ENCODE results near the gene CFAP54.

The CFAP54 gene

DNA sequence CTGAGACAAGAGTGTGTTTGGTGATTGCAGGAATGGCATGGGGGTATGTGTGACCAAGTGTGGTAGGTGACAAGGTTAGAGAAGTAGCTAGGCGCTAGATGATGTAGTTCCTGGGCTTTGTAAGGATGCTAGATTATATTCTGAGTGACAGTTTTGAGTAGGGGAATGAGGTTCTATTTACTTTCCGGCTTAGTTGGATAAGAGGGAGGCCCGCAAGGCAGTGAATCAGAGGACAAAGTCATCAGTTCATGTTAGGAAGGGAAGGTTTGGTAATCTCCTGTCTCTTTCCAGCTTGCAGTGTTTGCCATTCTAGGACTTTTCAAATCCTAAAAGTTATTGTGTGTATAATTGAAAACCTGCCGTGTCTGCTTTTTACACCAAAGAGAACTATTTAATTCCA, 45.0 kb downstream of the CFAP54 start:
- Histone ChIP-seq H3K4me2 (ENCODE audit: low read length) (no peak overlapping the region), H3K9me3 (ENCODE audit: control insufficient read depth, insufficient read depth, low read length) (no peaks in the 10 kb centered on the region), H3K4me3 (ENCODE audit: low read length) (no peak overlapping the region), H3F3A (ENCODE audit: control insufficient read depth, insufficient read depth) (no peaks in the 10 kb centered on the region), H3K27ac (ENCODE audit: low read depth, low read length) (no peak overlapping the region), H3K79me2 (ENCODE audit: control insufficient read depth, low read length) (no peaks in the 10 kb centered on the region), H3K9me2 (replicated peaks; ENCODE audit: control insufficient read depth, low read length) (no peaks in the 10 kb centered on the region), H4K20me1 (ENCODE audit: control insufficient read depth, insufficient read depth, low read depth, low read length) (no peaks in the 10 kb centered on the region), H3K36me3 (ENCODE audit: control insufficient read depth, low read length) (no peaks in the 10 kb centered on the region), H3K27me3 (ENCODE audit: control insufficient read depth, low read length) (0 out of 2 replicates have a peak, but pooled peaks cover 4% of the 10 kb centered on the region), H3K4me1 (ENCODE audit: control insufficient read depth, low read length) (no peaks in the 10 kb centered on the region)
- TF ChIP-seq, protein P1, sequence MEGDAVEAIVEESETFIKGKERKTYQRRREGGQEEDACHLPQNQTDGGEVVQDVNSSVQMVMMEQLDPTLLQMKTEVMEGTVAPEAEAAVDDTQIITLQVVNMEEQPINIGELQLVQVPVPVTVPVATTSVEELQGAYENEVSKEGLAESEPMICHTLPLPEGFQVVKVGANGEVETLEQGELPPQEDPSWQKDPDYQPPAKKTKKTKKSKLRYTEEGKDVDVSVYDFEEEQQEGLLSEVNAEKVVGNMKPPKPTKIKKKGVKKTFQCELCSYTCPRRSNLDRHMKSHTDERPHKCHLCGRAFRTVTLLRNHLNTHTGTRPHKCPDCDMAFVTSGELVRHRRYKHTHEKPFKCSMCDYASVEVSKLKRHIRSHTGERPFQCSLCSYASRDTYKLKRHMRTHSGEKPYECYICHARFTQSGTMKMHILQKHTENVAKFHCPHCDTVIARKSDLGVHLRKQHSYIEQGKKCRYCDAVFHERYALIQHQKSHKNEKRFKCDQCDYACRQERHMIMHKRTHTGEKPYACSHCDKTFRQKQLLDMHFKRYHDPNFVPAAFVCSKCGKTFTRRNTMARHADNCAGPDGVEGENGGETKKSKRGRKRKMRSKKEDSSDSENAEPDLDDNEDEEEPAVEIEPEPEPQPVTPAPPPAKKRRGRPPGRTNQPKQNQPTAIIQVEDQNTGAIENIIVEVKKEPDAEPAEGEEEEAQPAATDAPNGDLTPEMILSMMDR (IDR thresholded peaks at IDR 0.05; ENCODE audit: low read depth, low read length, poor library complexity, severe bottlenecking), result no peak
- TF ChIP-seq EZH2phosphoT487 (IDR thresholded peaks at IDR 0.05; ENCODE audit: borderline replicate concordance, low read length), result no peak

DNA sequence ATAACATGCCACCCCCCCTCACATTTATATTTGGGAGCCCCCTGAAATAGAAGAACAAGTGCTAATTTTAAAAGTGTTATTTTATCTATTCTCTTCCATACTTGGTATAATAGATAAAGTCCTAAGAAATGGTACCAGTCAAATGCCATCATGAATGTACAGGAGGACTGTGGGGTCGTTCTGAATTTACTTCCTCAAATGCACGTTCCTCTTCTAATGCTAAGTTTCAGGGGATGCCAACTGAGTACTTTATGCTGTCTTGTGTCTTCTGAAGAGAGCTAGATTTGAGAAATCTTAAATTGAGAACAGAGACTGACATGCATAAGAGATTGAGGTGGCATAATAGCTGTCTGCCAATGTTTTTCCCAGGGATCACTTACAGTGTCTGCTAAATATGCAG, 59.0 kb downstream of the CFAP54 start:
- no peaks in the 10 kb centered on the region for H3K27me3 ChIP-seq (ENCODE audit: control insufficient read depth, low read length)
- TF ChIP-seq, protein P1 (IDR thresholded peaks at IDR 0.05; ENCODE audit: low read depth, low read length, poor library complexity, severe bottlenecking), result no peak
- no peak for TF ChIP-seq EZH2phosphoT487 (IDR thresholded peaks at IDR 0.05; ENCODE audit: borderline replicate concordance, low read length)
- no peaks in the 10 kb centered on the region for H3K9me3 ChIP-seq (ENCODE audit: control insufficient read depth, insufficient read depth, low read length)
- H3K4me2 ChIP-seq (ENCODE audit: low read length), result no peak overlapping the region
- no peaks in the 10 kb centered on the region for H4K20me1 ChIP-seq (ENCODE audit: control insufficient read depth, insufficient read depth, low read depth, low read length)
- no peak overlapping the region for H3K27ac ChIP-seq (ENCODE audit: low read depth, low read length)
- H3K9me2 ChIP-seq (replicated peaks; ENCODE audit: control insufficient read depth, low read length), result no peaks in the 10 kb centered on the region
- H3K4me1 ChIP-seq (ENCODE audit: control insufficient read depth, low read length), result no peaks in the 10 kb centered on the region
- no peaks in the 10 kb centered on the region for H3K79me2 ChIP-seq (ENCODE audit: control insufficient read depth, low read length)
- H3K36me3 ChIP-seq (ENCODE audit: control insufficient read depth, low read length), result no peaks in the 10 kb centered on the region
- no peak overlapping the region for H3K4me3 ChIP-seq (ENCODE audit: low read length)
- no peaks in the 10 kb centered on the region for H3F3A ChIP-seq (ENCODE audit: control insufficient read depth, insufficient read depth)

DNA sequence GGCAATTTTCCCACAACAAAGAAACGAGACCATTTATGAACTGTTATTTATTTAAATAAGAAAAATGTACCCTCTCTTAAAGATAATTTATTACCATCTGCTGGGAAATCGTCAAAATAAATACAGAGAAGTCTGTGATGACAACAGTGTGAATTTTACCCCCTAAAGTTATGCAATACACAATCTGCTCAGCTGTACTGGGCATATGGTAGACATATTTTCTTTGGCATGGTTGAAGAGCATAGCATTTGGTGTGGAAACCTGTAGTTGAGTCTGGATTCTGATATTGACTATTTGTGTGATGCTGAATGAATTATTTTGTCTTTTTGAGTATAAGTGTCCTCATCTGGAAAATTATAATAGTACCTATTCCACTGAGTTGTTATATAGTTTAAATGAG, 60.0 kb downstream of the CFAP54 start:
- Histone ChIP-seq H3K4me1 (ENCODE audit: control insufficient read depth, low read length) (no peaks in the 10 kb centered on the region), H3K27ac (ENCODE audit: low read depth, low read length) (no peak overlapping the region), H3K36me3 (ENCODE audit: control insufficient read depth, low read length) (no peaks in the 10 kb centered on the region), H3K79me2 (ENCODE audit: control insufficient read depth, low read length) (no peaks in the 10 kb centered on the region), H3K9me3 (ENCODE audit: control insufficient read depth, insufficient read depth, low read length) (no peaks in the 10 kb centered on the region), H3F3A (ENCODE audit: control insufficient read depth, insufficient read depth) (no peaks in the 10 kb centered on the region), H3K4me2 (ENCODE audit: low read length) (no peak overlapping the region), H4K20me1 (ENCODE audit: control insufficient read depth, insufficient read depth, low read depth, low read length) (no peaks in the 10 kb centered on the region), H3K27me3 (ENCODE audit: control insufficient read depth, low read length) (no peaks in the 10 kb centered on the region), H3K9me2 (replicated peaks; ENCODE audit: control insufficient read depth, low read length) (no peaks in the 10 kb centered on the region), H3K4me3 (ENCODE audit: low read length) (no peak overlapping the region)
- TF ChIP-seq, protein P1 (IDR thresholded peaks at IDR 0.05; ENCODE audit: low read depth, low read length, poor library complexity, severe bottlenecking), result no peak
- no peak for TF ChIP-seq EZH2phosphoT487 (IDR thresholded peaks at IDR 0.05; ENCODE audit: borderline replicate concordance, low read length)

DNA sequence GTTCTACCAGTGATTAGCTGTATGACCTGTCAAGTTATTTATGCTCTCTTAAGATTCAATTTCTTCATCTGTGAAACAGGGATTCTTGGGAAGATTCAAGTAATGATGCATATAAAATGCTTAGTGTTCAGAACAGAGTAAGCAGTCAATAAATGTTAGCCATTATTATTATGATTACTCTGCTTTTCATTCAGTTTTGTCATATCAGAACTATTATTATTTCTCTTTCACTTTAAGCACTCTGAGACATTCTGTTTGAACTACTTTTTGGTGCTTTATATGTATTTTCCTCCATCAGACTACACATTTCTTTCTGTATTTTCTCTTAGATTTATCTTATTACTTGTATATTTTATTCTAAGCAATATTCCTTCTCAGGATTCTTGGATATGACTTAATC, 81.2 kb downstream of the CFAP54 start:
- Histone ChIP-seq H3F3A (ENCODE audit: control insufficient read depth, insufficient read depth) (no peaks in the 10 kb centered on the region), H3K4me2 (ENCODE audit: low read length) (no peak overlapping the region), H3K27ac (ENCODE audit: low read depth, low read length) (no peak overlapping the region), H3K79me2 (ENCODE audit: control insufficient read depth, low read length) (no peaks in the 10 kb centered on the region), H3K4me1 (ENCODE audit: control insufficient read depth, low read length) (no peaks in the 10 kb centered on the region), H3K27me3 (ENCODE audit: control insufficient read depth, low read length) (no peaks in the 10 kb centered on the region; the same call in 1 of the 2 replicates), H4K20me1 (ENCODE audit: control insufficient read depth, insufficient read depth, low read depth, low read length) (no peaks in the 10 kb centered on the region), H3K9me3 (ENCODE audit: control insufficient read depth, insufficient read depth, low read length) (no peaks in the 10 kb centered on the region), H3K9me2 (replicated peaks; ENCODE audit: control insufficient read depth, low read length) (no peaks in the 10 kb centered on the region), H3K36me3 (ENCODE audit: control insufficient read depth, low read length) (no peaks in the 10 kb centered on the region), H3K4me3 (ENCODE audit: low read length) (no peak overlapping the region)
- TF ChIP-seq EZH2phosphoT487 (IDR thresholded peaks at IDR 0.05; ENCODE audit: borderline replicate concordance, low read length), result no peak
- TF ChIP-seq, protein P1 (IDR thresholded peaks at IDR 0.05; ENCODE audit: low read depth, low read length, poor library complexity, severe bottlenecking), result no peak
